H1 (cell line): ENCODE measurements around the gene SON.
"Not testable (repeated sequence)": the region's sequence is repeated elsewhere in the genome, so short reads cannot be mapped to it uniquely, and the experiment has no call there.

Experiments used
- NANOG ChIP-seq: IDR thresholded peaks from 2 replicates; pipeline ENCODE4 v1.6.1; 2011; ENCODE audit warnings: low read length, low read depth, mild to moderate bottlenecking, inconsistent platforms; ENCODE audit not compliant: insufficient read depth, poor library complexity, severe bottlenecking
- PHF8 ChIP-seq: fragments of 200-600 bp; sonication (generic); conservative IDR thresholded peaks from 2 replicates; pipeline ENCODE4 v1.7.1; 2012; ENCODE audit warnings: low read depth, mild to moderate bottlenecking, inconsistent platforms, low read length, moderate library complexity
- POLR2A ChIP-seq, 2 experiments: IDR thresholded peaks; 1 replicate in 1 of 2; 2 replicates in 1 of 2; pipeline ENCODE4 v1.6.1; 2011; ENCODE audit warnings: low read depth in 2 of 2, low read length in 2 of 2, mild to moderate bottlenecking in 2 of 2; ENCODE audit errors: control extremely low read depth in 1 of 2
- ZNF274 ChIP-seq: IDR thresholded peaks from 2 replicates; pipeline ENCODE4 v1.7.0; 2012; ENCODE audit warnings: low read length, borderline replicate concordance; ENCODE audit errors: extremely low read depth

- not testable (repeated sequence) for TF ChIP-seq POLR2A (IDR thresholded peaks at IDR 0.05; ENCODE audit: control extremely low read depth in 1 of 2, low read depth in 2 of 2, low read length in 2 of 2); NANOG; PHF8; ZNF274
These were observed 33.9 kb downstream of the SON start for GRCh38 chr21:33576741-33577141.
